Hippocampal formation (tissue), 2 donors: ENCODE measurements around the gene EPG5.
"Not testable (repeated sequence)": the region's sequence is repeated elsewhere in the genome, so short reads cannot be mapped to it uniquely, and the experiment has no call there.

ENCODE experiments used
- DNase-seq, 2 donors: peaks; one replicate each; lab custom pipeline; 2025; lab: John Stamatoyannopoulos, UW

Gene EPG5

DNA sequence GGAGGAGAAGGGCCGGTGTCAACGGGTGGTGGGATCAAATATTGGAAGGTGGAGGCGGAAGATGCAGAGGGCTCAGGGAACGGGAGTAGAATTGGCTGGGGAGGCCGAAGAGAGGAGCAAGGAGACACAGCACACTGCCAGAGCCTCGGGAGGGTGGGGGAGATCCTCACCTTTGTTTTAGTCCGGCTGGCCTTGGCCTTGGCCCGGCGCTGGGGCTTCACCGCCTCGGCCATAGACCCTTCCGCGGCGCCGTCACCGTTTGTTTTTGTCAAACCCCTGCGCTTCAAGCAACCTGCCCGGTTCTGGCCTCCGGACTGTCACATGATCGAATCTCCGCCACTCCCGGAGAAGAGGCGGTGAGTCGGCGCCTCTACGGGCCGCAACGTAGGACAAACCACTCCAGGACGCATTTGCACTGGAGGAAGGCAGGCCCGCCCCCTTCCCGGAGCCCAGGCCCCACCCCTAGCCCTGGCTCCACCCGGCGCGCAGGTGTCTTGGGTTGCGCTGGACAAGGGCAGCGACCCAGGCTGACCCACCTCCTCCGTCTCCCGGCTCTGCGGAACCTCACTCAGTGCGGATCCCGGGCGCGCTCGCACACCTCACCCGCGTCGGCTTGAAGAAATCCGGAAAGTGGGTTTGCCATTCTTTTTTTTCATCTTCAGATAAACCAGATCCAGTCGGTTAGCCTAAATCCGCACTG lies at the start of gene EPG5:
Gene EPG5, minus strand, starts transcription at position 323 of the 700 bp plus-strand sequence. Its CDS starts 90 bp downstream, at position 233.
- DNase-seq, result peak; percentile 84 to 94

GRCh38 chr18:46013484-46014189 lies 46.5 kb upstream of the EPG5 start:
- DNase-seq, result no peak

- no peak for DNase-seq
Measured at GRCh38 chr18:46010676-46011075, 43.5 kb upstream of the EPG5 start.

GRCh38 chr18:46010050-46010449 lies 42.9 kb upstream of the EPG5 start:
- no peak for DNase-seq

GRCh38 chr18:46009125-46009840 lies 42.2 kb upstream of the EPG5 start:
- no peak for DNase-seq

- DNase-seq, result no peak
Measured at GRCh38 chr18:46008531-46008930, 41.4 kb upstream of the EPG5 start.

- DNase-seq, result no peak
Measured at GRCh38 chr18:46007165-46007564, 40.0 kb upstream of the EPG5 start.

- no peak for DNase-seq
Measured at GRCh38 chr18:46002934-46003333, 35.8 kb upstream of the EPG5 start.

GRCh38 chr18:46001892-46002291 lies 34.8 kb upstream of the EPG5 start:
- no peak for DNase-seq

DNA sequence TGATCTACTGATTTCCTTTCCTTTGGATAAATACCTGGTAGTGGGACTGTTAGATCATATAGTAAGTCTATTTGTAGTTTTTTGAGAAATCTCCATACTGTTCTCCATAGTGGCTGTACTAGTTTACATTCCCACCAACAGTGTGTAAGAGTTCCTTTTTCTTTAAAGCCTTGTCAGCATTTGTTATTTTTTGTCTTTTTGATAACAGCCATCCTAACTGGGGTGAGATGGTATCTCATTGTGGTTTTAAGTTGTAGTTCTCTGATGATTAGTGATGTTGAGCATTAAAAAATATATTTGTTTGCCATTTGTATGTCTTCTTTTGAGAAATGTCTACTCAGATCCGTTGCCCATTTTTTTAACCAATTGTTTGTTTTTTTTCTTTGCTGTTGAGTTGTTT lies 33.9 kb upstream of the EPG5 start:
- DNase-seq, result no peak

- DNase-seq, result no peak
Measured at GRCh38 chr18:45999536-45999935, 32.4 kb upstream of the EPG5 start.

GRCh38 chr18:45998244-45998643 lies 31.1 kb upstream of the EPG5 start:
- no peak for DNase-seq

DNA sequence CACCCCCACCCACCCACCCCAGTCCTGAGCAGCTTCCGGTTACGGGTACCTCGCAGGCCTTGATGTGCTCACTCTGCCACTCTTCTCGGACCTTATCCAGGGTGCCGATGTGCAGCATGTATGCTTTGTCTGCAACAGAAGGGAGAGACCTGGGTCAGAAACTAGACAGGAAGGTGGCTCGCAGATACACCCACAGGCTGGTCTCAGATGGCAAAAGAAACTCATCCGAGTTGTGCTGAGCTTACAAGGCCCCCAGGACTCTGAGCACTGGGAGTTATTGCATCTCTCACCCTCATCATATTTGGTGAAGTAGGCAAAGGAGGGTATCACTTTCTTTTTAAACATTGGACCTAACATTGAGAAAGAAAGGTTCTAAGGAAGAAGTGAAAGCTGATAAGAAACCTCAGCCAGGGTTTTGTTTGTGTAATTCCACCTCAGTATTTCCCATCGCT lies 30.6 kb upstream of the EPG5 start:
- no peak for DNase-seq

- DNase-seq, result no peak
Measured at GRCh38 chr18:45995461-45995860, 28.3 kb upstream of the EPG5 start.

- no peak for DNase-seq
Measured at GRCh38 chr18:45993438-45993837, 26.3 kb upstream of the EPG5 start.

- not testable (repeated sequence) for DNase-seq
Measured at GRCh38 chr18:45992527-45992926, 25.4 kb upstream of the EPG5 start.

DNA sequence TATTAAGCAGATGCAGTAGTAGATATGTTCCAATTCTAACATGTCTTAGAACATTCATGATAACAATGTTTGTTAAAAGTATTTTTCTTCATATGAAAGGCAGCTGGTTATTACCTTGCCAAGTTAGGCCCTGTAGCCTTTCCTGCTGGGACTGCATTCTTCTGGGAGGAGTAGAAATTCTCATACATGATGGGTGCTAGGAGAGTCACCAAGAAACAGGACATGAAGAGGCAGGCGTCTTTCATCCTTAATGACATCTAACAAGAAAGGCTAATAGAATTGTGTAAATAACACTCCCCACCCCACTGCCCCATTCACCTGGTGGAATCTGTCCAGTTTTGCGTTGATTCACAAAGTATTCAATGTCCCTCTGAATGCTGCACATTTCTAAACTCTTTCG lies 24.7 kb upstream of the EPG5 start:
- DNase-seq, result no peak

GRCh38 chr18:45984546-45985235 lies 17.6 kb upstream of the EPG5 start:
- no peak for DNase-seq

DNA sequence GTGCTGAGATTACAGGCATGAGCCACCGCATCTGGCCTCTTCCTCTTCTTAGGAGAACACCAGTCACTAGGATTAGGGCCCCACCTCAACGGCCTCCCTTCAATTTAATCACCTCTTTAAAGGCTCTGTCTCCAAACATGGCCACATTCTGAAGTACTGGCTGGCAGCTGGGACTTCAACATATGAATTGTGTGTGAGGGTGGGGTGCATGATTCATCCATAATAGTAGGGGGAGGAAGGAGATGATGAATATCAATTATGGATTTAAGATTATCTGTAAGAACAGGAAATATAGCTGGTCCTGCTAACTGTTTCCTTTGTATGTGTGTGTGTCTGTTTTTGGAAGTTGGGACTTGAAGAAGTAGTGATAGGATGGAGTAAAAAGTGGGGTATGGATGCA lies 14.7 kb upstream of the EPG5 start:
- no peak for DNase-seq

DNA sequence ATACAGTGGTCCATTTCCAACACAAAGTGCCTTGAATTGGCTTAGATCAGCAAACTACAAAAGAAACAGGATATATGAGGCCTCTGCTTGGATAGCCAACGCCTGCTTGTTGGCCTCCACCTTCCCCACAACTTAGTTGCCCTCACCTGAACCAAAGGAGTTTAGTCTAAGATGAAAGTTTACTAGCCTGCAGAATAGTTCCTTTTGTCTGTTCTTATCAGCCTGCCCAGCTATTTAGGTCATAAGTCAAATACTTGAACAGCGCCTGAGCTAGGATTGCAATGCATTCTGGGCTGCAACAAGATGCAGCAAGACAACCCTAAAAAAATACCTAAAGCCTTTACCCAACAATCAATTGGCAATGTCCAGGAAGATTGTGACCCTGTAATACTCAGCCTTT lies 13.1 kb upstream of the EPG5 start:
- DNase-seq, result no peak

DNA sequence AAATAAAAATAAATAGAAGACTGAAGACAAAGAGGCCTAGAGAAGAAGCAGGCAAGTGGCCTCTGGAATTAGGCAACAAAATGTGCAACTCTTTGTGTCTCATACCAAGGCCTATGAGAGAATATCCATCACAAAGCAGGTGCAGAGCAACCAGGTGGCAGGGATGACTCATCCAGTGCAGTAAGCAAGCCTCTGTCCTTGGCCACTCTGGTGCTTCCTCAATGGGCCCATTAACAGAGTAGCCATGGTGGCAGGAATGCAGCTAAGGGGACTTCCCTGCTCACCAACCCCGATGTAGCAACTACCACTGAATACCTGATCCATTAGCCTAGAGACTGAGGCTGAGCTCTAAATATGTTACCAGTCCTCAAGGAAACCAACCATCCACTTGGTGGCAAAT lies 11.0 kb upstream of the EPG5 start:
- DNase-seq, result no peak

DNA sequence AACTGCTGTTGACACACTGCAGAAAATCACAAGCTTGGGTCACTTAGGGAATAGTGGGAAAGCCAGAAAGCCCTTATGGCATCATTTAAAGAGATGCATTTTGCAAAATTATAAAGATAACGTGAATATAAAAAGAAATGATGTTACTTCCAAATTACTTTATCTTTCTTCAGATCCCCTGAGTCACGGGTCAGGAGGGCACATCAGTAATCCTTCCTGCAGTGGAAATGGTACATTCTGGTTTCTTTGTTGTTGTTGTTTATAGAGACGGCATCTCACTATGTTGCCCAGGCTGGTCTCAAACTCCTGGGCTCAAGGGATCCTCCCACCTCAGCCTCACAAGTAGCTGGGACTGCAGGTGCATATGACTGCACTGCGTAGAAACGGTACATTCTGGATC lies 9.8 kb upstream of the EPG5 start:
- DNase-seq, result no peak
